Right lobe of liver (tissue), 4 donors: ENCODE results near the gene INTS13.

ENCODE experiments used
- CTCF ChIP-seq, 4 donors: fragments of 200-600 bp in 3 of 4; fragments of 450-650 bp in 1 of 4; IDR thresholded peaks; one replicate each; pipeline versions ENCODE4 v1.5.1 to v1.8.0; 2016 to 2022; ENCODE audit warnings: antibody characterized with exemption in 4 of 4, mild to moderate bottlenecking in 2 of 4
- POLR2A ChIP-seq: fragments of 450-650 bp; IDR thresholded peaks from one replicate; pipeline ENCODE4 v1.6.1; 2017; ENCODE audit warnings: antibody characterized with exemption, mild to moderate bottlenecking
- donor health status: DM: no; HTN: no; CAD: no.
- donor health status: DM: no; HTN: no; CAD: no.
- donor health status: DM: no; HTN: yes; CAD: no.

- no peak for TF ChIP-seq POLR2A
- no peak for TF ChIP-seq CTCF (IDR thresholded peaks at IDR 0.05)
Observed at GRCh38 chr12:26880625-26881024, 57.2 kb downstream of the INTS13 start.
